MM.1S (cell line): Measurements from ENCODE around the gene TIFAB.

Experiments used
- EZH2phosphoT487 ChIP-seq: fragments of 300-600 bp; sonication (generic); IDR thresholded peaks from 2 replicates; pipeline ENCODE4 v1.6.1; 2018; ENCODE audit warnings: antibody characterized with exemption, low read length
- TF ChIP-seq, protein P1 (sequence below): fragments of 300-600 bp; sonication (generic); IDR thresholded peaks from 2 replicates; pipeline ENCODE4 v1.5.1; 2016; ENCODE audit warnings: antibody characterized with exemption, low read length, mixed read lengths

- TF ChIP-seq, protein P1, sequence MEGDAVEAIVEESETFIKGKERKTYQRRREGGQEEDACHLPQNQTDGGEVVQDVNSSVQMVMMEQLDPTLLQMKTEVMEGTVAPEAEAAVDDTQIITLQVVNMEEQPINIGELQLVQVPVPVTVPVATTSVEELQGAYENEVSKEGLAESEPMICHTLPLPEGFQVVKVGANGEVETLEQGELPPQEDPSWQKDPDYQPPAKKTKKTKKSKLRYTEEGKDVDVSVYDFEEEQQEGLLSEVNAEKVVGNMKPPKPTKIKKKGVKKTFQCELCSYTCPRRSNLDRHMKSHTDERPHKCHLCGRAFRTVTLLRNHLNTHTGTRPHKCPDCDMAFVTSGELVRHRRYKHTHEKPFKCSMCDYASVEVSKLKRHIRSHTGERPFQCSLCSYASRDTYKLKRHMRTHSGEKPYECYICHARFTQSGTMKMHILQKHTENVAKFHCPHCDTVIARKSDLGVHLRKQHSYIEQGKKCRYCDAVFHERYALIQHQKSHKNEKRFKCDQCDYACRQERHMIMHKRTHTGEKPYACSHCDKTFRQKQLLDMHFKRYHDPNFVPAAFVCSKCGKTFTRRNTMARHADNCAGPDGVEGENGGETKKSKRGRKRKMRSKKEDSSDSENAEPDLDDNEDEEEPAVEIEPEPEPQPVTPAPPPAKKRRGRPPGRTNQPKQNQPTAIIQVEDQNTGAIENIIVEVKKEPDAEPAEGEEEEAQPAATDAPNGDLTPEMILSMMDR = no peak
- no peak for TF ChIP-seq EZH2phosphoT487
Observed at GRCh38 chr5:135488727-135489465, 36.7 kb upstream of the TIFAB start.
